Panc1 (cell line): Measurements from ENCODE around the gene CSNK1G1. TPM values are rescaled to one million over a fixed set of nuclear protein-coding genes. Genes with fewer than 3 reads are reported as not detected.

ENCODE experiments used
- ATAC-seq: fragments of 200-7000 bp; cut with Tn5 transposase; 2 replicates; pipeline ENCODE4 v1.9.1; 2020; ENCODE audit warnings: mild to moderate bottlenecking, moderate library complexity
- BruUV-seq: library from RNA; stranded (reverse); fragments of 400-500 nt; replicated peaks from 2 replicates; lab custom pipeline; 2021; lab: Mats Ljungman, UMichigan
- CTCF ChIA-PET: fragments of 300-600 bp; sonication (Branson Sonifier 250); formaldehyde crosslinking; loops from one replicate; lab custom pipeline; 2022; ENCODE audit warnings: antibody characterized with exemption; lab: Charles Lee
- POLR2A ChIA-PET: fragments of 300-600 bp; sonication (Branson Sonifier 250); formaldehyde crosslinking; loops from one replicate; lab custom pipeline; 2022; ENCODE audit warnings: antibody characterized with exemption; lab: Charles Lee
- DNase-seq: peaks from one replicate; pipeline ENCODE4 v3.0.0-alpha.2; 2010; ENCODE audit warnings: low read depth, low spot score
- H3K27ac ChIP-seq: 2 replicates; pipeline ENCODE4 v1.5.1; 2011; ENCODE audit warnings: mild to moderate bottlenecking, low read length, inconsistent platforms
- H3K27me3 ChIP-seq: fragments of 200-500 bp; sonication (Bioruptor generic); 2 replicates; pipeline ENCODE4 v1.6.0; 2014; ENCODE audit warnings: low read length, inconsistent platforms; ENCODE audit not compliant: control insufficient read depth, insufficient read depth
- H3K36me3 ChIP-seq: fragments of 200-500 bp; sonication (Bioruptor generic); 2 replicates; pipeline ENCODE4 v1.5.1; 2014; ENCODE audit warnings: inconsistent platforms, mild to moderate bottlenecking, low read length, moderate library complexity; ENCODE audit not compliant: control insufficient read depth, insufficient read depth
- H3K4me1 ChIP-seq: 2 replicates; pipeline ENCODE4 v1.5.1; 2011; ENCODE audit warnings: inconsistent platforms, mild to moderate bottlenecking, low read length, moderate library complexity; ENCODE audit not compliant: control insufficient read depth, insufficient read depth
- H3K4me3 ChIP-seq, 2 experiments: 2 replicates each; pipeline ENCODE4 v1.5.1; 2011 to 2012; ENCODE audit warnings: low read depth in 2 of 2, low read length in 2 of 2, mild to moderate bottlenecking in 2 of 2, inconsistent platforms in 1 of 2, moderate library complexity in 1 of 2
- H3K9me3 ChIP-seq: fragments of 200-500 bp; sonication (Bioruptor generic); 2 replicates; pipeline ENCODE4 v1.5.1; 2014; ENCODE audit warnings: low read depth, mild to moderate bottlenecking, inconsistent platforms, low read length, moderate library complexity; ENCODE audit not compliant: control insufficient read depth, insufficient read depth
- POLR2AphosphoS5 ChIP-seq: IDR thresholded peaks from 2 replicates; pipeline ENCODE4 v1.6.1; 2012; ENCODE audit warnings: mild to moderate bottlenecking, low read depth, low read length, moderate library complexity
- REST ChIP-seq, 2 experiments: IDR thresholded peaks; 2 replicates each; pipeline ENCODE4 v1.6.1; 2011 to 2012; ENCODE audit warnings: low read depth in 2 of 2, control low read depth in 1 of 2, low read length in 1 of 2, mild to moderate bottlenecking in 1 of 2, moderate library complexity in 1 of 2; ENCODE audit not compliant: insufficient read depth in 1 of 2
- SIN3A ChIP-seq: IDR thresholded peaks from 2 replicates; pipeline ENCODE4 v1.6.1; 2012; ENCODE audit warnings: low read depth, mild to moderate bottlenecking, low read length, moderate library complexity, borderline replicate concordance; ENCODE audit not compliant: insufficient read depth
- TCF7L2 ChIP-seq: IDR thresholded peaks from 2 replicates; pipeline ENCODE4 v1.6.1; 2011; ENCODE audit warnings: mild to moderate bottlenecking, low read depth, low read length, inconsistent platforms
- in situ Hi-C: cut with HindIII; loops from 2 replicates; pipeline ENCODE4 v1.10.0; 2016; ENCODE audit warnings: low sequenced_read_pairs, low pct_unique_long_range_greater_than_20kb
- intact Hi-C: fragments of 100-400 bp; cut with micrococcal nuclease; formaldehyde crosslinking; loops from one replicate; pipeline ENCODE4 v1.10.0; 2022; ENCODE audit not compliant: unreplicated experiment
- total RNA-seq: library from RNA; stranded (reverse); gene quantifications from one replicate; pipeline ENCODE4 v1.2.1, GENCODE V29; 2021; ENCODE audit not compliant: unreplicated experiment
- TF ChIP-seq, protein P1 (sequence below): fragments of 450-650 bp; IDR thresholded peaks from 2 replicates; pipeline ENCODE4 v1.5.1; 2017; ENCODE audit warnings: mild to moderate bottlenecking

The CSNK1G1 gene
- total RNA-seq, 1 experiment from 2014 or later = 22.8 TPM

DNA sequence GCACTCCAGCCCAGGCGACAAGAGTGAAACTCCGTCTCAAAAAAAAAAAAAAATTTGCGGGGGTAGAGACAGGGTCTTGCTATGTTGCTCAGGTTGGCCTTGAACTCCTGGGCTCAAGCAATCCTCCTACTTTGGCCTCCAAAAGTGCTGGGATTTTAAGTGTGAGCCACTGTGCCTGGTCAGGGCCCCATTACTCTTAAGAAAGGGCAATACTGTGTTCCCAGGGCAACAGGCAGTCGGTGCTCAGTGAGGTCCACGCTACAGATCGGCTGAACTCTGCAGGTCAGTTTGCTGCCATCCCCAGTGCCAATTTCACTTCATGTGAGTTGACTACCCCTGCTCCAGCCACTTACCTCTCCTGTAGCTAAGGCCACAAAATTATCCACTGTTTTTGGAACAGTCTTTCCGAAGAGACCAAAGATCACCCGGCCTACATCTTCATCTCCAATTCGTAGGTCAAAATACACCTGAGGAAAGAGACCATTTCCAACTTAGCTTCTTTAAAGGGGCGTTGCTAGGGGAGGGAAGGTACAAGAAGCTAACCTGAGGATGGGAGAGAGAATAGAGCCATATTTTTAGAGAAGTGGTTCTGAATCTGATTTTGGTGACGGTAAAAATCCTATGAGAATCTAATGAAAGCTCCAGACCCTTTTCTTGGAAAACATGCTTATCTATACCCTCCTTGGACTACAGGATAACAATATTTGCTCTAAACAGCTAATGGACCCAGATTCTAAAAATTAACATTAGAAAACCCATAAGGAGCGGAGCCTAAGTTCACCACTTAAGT, 194.1 kb downstream of the CSNK1G1 start:
- peaks cover 18% of the 10 kb centered on the region for H3K36me3 ChIP-seq
- peak overlapping the region; percentile 96 for H3K27ac ChIP-seq
- no peaks in the 10 kb centered on the region for H3K9me3 ChIP-seq
- TSS peak; percentile 89 for BruUV-seq
- no peaks in the 10 kb centered on the region for H3K27me3 ChIP-seq
- ChIA-PET CTCF (interaction anchor here (0.8 kb wide), 1 partner anchor 581 kb away, joined by 3 read pairs; no protein-coding TSS in a partner anchor), POLR2A (interaction anchor here (0.7 to 1.0 kb wide), 2 partner anchors 58 to 194 kb away, joined by 3 read pairs; partner anchors contain the start of gene CSNK1G1)
- intact Hi-C loops (no loop called here), in situ Hi-C loops (no loop called here)
- ATAC-seq (no peak), DNase-seq (no peak)
- peaks cover 8% of the 10 kb centered on the region; the same call in 1 of the 2 replicates for H3K4me1 ChIP-seq
- H3K4me3 ChIP-seq = peak overlapping the region; percentile 84 to 86
- TF ChIP-seq REST (IDR thresholded peaks at IDR 0.05; ENCODE audit: insufficient read depth in 1 of 2, low read depth in 2 of 2, low read length in 1 of 2) = no peak

- peaks cover 8% of the 10 kb centered on the region for H3K4me1 ChIP-seq
- BruUV-seq = no TSS peak
- H3K27ac ChIP-seq = peak overlapping the region; percentile 23; the same call in 1 of the 2 replicates
- H3K27me3 ChIP-seq = no peaks in the 10 kb centered on the region
- no peak for TF ChIP-seq POLR2AphosphoS5
- POLR2A ChIA-PET = interaction anchor here (0.7 kb wide), 1 partner anchor 80 kb away, joined by 4 read pairs; no protein-coding TSS in a partner anchor
- DNase-seq (no peak), ATAC-seq (no peak)
- CTCF ChIA-PET = no interaction called here
- in situ Hi-C loops = no loop called here
- intact Hi-C loops = no loop called here
- H3K36me3 ChIP-seq = peaks cover 18% of the 10 kb centered on the region
- no peak overlapping the region for H3K4me3 ChIP-seq
- H3K9me3 ChIP-seq = no peaks in the 10 kb centered on the region
Observed at GRCh38 chr15:64158363-64159134, 197.4 kb downstream of the CSNK1G1 start.

DNA sequence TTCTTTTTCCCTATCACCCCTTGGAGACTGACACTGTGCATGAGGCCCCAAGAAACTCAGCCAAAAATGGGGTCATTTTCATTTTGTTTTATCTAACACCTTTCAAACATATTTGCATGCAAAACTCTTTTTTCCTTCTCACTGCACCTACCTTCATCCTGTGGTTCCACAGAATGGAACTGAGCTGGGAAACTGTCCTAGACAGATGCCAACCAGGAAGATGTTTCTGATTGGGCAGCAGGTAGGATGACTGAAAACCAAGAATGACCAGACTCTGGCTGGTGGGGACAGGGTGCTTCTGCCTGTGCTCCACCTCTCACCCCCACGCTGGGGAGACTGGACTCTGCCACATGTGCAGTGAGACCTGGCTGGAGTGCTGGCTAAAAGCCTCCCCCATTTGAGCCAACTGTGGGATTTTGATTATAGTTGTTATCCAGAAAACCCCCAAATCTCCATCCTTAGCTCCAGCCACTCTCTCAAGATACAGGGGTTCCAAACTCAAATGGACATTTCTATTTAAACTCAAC, 198.3 kb downstream of the CSNK1G1 start:
- H3K4me1 ChIP-seq = peaks cover 9% of the 10 kb centered on the region
- DNase-seq (no peak), ATAC-seq (no peak)
- CTCF ChIA-PET = no interaction called here
- H3K36me3 ChIP-seq = peaks cover 18% of the 10 kb centered on the region
- H3K9me3 ChIP-seq = no peaks in the 10 kb centered on the region
- no peak overlapping the region for H3K4me3 ChIP-seq
- H3K27ac ChIP-seq = no peak overlapping the region
- no TSS peak for BruUV-seq
- TF ChIP-seq, protein P1, sequence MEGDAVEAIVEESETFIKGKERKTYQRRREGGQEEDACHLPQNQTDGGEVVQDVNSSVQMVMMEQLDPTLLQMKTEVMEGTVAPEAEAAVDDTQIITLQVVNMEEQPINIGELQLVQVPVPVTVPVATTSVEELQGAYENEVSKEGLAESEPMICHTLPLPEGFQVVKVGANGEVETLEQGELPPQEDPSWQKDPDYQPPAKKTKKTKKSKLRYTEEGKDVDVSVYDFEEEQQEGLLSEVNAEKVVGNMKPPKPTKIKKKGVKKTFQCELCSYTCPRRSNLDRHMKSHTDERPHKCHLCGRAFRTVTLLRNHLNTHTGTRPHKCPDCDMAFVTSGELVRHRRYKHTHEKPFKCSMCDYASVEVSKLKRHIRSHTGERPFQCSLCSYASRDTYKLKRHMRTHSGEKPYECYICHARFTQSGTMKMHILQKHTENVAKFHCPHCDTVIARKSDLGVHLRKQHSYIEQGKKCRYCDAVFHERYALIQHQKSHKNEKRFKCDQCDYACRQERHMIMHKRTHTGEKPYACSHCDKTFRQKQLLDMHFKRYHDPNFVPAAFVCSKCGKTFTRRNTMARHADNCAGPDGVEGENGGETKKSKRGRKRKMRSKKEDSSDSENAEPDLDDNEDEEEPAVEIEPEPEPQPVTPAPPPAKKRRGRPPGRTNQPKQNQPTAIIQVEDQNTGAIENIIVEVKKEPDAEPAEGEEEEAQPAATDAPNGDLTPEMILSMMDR = no peak
- no peak for TF ChIP-seq TCF7L2
- TF ChIP-seq REST (IDR thresholded peaks at IDR 0.05; ENCODE audit: insufficient read depth in 1 of 2, low read depth in 2 of 2, low read length in 1 of 2) = no peak
- TF ChIP-seq SIN3A = no peak
- TF ChIP-seq POLR2AphosphoS5 = no peak
- in situ Hi-C loops (no loop called here), intact Hi-C loops (no loop called here)
- POLR2A ChIA-PET = interaction anchor here (0.6 to 0.7 kb wide), 2 partner anchors 71 to 81 kb away, joined by 4 to 7 read pairs; no protein-coding TSS in a partner anchor
- H3K27me3 ChIP-seq = no peaks in the 10 kb centered on the region
